NCI-H2107 treated with DMSO at 0.1 percent for 48 hours (cell line): ENCODE results near the gene AMZ1.

Experiments
- DNase-seq: peaks from one replicate; lab custom pipeline; 2025; ENCODE audit not compliant: unreplicated experiment; lab: John Stamatoyannopoulos, UW

Gene AMZ1

DNA sequence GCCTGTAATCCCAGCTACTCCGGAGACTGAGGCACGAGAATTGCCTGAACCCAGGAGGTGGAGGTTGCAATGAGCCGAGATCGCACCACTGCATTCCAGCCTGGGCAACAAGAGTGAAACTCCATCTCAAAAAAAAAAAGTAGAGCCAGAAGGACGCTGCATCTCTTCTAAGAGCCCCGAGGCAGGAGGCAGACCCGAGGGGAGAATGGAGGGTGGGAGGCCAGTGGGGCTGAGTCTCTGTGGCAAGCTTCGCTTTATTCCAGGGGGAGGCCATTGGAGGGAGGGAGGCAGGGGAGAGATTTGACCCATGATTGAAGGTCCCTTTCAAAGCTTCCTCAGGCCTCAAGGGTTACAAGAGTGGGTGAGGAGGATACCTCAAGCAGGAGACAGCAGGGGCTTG lies 37.6 kb upstream of the AMZ1 start:
- no peak for DNase-seq

DNA sequence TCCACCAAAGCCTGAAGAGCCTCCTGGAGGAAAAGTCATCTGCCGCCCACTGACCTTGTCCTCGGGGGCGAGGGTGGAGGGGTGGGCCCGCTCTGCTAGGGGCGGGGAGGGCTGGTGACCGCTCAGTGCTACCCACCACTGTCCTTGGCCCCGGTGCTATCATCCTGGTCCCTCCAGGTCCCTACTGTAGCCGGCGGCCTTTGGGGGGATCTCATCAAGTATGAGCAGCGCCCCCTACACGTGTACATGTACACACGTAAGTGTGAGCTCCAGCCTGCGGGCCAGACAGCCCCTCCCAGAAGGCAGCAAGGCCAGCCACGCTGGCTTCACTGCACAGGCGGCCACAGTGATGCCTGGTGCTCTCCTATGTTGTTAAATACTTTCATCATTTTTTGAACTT lies 36.7 kb upstream of the AMZ1 start:
- no peak for DNase-seq

DNA sequence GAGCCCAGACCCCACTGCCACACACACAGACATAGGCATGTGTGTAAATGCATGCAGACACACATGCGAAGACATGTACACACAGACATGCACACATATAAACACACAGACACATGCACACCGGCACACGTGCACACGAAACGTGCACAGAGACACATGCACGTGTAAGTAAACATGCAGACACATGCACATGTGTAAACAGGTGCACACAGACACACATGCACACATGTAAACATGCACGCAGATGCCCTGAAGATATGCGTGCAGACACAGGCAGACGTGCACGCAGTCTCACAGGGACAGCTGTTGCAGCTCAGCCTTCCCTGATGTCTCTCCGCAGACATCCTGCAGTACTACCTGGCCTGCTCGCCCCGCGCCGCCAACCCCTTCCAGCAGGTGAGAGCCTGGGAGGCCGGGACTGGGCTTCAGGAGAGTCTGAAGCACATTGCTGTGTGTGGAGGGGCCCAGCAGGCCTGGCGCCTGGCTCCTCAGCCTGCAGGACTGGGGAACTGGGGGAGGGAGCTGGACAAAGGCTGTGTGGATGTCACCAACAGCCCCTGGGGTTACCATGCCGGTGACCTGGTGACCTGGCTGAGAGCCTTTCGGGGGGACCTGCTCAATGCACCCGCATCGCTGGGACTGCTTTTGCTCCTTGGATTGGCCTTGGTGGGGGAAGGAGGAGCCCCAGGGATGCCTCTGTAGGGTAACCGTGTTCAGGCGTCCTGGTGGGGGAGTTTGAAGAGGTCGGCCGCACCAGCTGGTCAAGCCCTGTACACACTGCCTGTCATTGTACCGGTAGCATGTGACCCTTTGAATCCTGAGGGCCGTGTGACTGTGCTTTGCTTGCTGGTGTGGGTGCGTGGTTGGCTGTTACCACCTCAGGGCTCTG lies 35.9 kb upstream of the AMZ1 start:
- DNase-seq, result no peak

DNA sequence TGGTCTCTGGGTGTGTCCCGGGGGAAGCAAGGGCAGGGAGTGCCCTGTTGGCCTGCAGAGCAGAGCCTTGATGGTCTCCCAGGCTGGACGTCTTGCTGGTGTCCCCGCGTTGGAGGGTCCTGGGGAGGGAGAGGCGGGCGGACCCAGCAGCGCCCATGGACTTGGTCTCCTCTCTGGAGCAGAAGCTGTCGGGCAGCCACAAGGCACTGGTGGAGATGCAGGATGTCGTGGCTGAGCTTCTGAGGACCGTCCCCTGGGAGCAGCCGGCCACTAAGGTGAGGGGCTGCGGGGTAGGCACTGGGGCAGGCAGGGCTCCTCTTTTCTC lies 35.3 kb upstream of the AMZ1 start:
- DNase-seq, result no peak

DNA sequence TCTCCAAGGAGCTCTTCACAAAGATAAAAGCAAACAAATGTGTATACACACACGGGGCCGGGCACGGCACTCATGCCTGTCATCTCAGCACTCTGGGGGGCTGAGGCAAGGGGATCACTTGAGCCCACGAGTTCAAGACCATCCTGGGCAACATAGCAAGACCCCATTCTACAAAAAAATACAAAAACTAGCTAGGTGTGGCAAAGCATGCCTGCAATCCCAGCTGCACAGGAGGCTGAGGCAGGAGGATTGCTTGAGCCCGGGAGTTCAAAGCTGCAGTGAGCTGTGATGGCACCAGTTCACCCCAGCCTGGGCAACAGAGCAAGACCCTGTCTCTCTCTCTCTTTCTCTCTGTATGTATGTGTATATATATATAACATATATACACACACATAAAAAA lies 33.9 kb upstream of the AMZ1 start:
- no peak for DNase-seq

DNA sequence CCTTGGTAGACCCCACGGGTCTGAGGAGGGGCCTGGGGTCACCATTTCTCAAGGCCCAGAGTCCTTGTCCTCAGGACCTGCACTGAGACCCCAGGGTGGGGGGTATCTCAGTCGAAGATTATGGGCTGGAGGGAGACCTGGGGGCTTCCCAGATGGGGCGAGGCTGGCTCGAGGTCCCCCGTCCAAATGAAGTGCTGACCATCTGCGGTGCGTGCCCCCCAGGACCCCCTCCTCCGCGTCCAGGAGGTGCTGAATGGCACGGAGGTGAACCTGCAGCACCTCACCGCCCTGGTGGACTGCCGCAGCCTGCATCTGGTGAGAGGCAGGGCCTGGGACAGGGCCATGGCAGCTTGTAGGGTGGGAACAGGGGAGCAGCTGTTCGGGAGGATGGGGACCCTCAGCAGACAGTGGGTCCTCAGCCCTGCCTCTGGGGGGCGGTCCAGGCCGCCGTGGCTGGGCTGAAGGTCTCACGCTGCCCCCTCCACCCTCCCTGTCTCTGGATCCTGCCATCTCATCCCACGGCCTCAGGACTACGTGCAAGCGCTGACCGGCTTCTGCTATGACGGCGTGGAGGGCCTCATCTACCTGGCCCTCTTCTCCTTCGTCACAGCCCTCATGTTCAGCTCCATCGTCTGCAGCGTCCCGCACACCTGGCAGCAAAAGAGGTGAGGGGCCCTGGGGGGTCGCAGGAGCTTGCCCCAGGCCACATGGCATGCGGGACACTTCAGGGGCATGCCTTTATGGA lies 32.0 kb upstream of the AMZ1 start:
- no peak for DNase-seq

DNA sequence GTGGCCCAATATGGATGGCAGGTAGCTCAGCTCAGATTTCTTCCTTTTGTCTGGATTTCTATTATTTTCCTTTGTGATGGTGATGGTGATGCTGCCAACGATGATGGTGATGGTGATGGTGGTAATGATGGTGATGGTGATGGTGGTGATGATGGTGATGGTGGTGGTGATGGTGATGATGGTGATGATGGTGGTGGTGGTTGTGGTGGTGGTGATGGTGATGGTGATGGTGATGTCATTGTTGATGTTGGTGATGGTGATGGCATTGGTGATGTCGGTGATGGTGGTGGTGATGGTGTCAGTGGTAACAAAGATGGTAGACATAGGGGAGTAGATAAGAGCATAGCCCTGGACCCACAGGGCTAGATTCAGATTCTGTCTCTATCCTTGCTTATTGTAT lies 30.8 kb upstream of the AMZ1 start:
- no peak for DNase-seq

DNA sequence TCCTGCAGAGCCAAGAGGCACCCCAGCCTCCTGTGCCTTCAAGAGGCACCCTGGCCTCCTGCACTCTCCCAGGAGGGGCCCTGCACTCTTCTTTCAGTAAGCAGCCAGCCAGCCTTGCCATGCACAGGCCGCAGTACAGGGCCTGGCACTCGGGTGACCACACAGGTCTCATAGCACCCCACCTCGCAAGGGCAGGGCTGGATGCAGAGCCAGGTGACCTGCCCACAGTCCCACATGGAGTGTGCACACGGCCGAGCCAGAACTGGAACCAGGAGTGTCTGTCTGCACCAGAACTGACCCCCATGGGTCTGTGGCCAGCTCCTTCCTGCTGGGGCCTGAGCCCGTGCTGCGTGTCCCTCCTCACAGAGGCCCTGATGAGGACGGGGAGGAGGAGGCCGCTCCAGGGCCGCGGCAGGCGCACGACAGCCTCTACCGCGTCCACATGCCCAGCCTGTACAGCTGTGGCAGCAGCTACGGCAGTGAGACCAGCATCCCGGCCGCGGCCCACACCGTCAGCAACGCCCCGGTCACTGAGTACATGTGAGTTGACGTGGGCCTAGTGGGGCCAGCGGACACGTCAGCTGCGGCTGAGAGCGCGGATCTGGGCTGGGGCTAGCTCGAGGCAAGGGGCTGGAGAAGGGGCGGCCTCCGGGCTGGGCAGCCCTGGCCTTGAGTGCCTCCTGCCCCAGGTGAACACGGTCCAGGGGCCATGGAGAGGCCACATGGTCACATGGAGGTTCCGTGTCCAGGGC lies 29.9 kb upstream of the AMZ1 start:
- no peak for DNase-seq

DNA sequence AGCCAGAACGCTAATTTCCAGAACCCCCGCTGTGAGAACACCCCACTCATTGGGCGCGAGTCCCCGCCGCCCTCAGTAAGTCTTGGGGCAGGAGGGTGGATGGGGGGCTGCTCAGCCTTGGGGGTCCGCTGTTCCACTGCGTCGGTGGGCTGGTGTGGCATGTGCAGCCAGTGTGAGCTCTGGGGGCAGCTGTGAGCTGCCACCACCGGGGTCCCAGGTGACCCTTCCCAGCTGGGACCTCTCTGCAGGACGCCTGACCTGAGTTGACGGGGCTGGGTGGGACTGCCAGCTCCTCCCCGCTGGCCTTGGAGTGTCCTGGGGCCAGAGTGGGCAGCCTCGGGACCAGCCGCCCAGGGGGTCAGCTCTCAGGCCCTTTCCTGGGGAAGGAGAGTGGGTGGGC lies 29.1 kb upstream of the AMZ1 start:
- DNase-seq, result no peak

DNA sequence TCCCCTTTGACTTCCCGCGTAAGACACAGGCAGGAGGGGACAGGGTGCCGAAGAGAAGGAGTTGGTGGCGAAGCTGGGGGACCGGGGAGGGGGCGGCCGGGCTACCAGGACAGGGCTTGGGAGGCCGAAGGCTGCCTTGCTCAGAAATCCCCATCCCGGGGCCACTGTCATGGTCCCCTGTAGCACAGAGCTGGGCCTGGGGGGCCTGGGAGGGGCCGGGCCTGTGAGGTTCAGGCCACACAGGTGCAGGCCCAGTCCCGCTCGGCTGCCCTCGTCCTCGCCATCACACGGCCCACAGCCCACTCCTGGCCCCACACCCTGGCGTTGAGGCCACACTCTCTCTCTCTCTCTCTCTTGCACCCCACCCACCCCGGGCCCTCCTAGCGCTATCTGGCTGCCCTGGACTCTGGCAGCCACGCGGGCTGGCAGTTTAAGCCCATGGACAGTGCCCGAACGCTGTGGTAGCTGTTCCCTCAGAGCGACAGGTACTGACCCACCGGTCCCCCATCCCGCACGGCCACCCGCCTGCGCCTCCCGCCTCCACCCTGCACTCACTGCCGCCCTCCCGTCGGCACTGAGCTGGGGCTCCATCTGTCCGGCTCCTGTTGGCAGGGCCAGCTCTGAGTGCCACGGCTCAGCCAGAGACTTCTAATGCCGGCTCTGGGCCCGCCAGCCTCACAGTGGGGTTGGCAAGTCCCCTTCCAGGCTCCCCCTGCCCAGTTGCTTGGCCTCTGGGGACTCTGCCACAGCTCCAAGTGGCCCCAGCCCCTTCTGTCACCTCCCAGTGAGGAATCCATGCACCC lies 28.2 kb upstream of the AMZ1 start:
- DNase-seq, result no peak

DNA sequence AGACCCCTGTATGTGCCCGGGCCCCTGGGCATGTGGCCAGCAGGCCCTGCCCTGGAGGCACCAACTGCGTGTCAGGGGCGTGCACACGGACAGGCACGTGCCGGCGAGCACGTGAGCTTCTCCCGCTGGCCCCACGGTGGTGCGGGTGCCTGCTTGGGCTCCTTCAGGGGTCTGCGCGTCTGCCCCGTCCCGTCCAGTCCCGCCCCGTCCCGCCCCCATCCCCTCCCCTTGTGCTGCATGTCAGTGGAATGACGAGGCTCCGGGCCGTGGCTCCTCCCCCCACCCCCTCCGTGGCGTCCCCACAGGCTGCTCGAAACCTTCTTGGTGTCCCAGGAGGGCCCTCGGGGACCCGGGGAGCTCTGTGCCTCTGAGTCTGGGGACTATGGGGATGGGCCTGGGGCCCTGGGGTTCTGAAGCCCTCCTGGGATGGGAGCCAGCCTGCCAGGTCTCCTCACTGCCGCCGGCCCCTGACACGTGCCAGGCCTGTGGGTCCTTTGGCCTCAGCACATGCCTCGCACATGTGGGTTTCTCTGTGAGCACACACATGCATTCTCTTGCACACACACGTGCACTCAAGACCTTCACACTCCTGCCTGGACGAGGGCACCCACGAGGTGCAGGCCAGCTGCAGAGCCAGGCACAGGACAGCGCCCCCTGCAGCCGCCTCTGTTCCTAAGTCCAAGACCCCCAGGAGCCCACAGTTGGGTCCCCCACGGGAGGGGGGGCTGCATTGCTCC lies 27.5 kb upstream of the AMZ1 start:
- DNase-seq, result no peak

DNA sequence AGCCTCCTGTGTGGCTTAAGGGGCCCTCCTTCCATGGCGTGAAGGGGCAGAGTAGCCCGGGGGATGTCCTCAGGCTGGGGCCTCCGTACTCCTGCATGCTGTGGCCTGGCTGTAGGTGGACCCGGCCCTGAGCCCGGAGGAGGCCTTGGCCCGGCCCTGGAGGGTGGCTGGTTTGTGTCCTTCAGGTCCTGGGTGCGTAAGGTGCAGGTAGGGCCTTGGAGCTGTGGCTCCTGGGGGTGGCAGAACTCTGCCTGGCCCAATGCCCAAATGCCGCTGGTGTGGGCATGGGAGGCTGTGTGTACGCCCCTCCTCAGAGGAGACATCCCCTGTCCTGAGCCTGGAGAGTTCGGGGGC lies 26.9 kb upstream of the AMZ1 start:
- no peak for DNase-seq

DNA sequence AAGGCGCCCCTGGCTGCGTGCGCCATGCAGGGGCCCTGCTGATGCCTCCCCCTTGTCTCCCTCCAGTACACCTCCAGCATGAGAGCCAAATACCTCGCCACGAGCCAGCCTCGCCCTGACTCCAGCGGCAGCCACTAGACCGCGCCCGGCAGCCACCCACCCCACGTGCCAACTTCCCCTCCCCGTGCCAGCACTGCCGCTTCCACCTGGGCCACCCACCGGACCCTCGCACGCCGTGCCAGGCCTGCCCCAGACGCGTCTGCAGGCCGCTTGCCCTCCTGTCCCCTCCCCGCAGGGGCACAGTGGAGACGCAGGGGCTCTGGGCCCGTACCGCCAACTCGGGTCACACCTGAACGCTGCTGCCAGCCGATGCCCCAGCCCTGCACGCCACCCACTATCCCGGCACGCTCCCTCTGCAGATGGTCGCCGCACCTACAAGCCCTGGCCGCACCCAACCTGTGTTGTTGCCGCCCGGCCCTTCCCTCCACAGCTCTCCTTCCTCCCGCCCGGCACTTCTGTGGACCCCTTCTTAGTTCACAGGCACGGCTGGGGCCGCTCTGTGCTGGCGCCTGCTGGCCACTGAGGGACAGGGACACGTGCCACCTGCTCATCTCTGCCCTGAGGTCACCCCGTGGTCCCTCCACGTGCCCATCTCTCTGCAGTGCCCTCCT lies 26.3 kb upstream of the AMZ1 start:
- no peak for DNase-seq

DNA sequence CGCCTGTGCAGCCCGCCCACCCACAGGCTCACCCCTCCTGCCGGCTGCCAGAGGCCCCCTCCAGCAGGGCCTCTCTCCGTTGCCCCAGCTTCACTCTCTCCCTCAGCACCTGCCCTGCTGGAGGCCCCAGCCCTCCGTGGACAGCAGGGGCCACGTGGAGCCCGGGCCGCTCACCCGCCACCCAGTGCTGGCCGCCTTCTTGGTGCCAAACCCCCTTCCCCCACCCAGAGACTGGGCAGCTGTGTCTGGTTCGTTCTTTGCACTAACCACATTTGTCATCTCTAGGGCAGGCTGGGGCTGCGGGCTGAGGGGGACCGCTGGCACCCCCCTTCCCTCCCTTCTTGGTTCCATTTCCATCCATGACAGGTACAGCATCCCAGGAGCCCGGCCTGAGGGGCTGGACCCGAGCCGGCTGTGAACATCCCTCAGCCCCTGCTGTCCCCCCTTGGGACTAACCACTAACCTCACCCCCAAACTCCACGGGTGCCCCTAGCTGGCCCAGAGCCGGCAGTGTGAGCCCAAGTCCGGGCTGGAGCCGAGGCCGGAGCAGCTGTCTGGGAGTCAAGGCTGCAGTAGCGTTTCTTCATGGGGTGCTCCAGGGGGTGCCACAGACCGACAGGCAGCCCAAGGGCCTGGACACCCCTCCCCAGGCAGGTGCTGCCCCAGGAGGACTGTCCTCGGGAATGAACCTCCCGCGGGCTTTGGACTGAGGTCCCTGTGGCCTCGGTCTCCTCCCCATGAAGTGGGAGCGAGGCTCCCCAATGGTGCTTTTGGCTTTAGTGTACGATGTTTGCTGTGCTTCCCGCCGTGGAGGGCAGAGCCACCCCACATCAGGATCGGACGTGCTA lies 25.5 kb upstream of the AMZ1 start:
- no peak for DNase-seq

DNA sequence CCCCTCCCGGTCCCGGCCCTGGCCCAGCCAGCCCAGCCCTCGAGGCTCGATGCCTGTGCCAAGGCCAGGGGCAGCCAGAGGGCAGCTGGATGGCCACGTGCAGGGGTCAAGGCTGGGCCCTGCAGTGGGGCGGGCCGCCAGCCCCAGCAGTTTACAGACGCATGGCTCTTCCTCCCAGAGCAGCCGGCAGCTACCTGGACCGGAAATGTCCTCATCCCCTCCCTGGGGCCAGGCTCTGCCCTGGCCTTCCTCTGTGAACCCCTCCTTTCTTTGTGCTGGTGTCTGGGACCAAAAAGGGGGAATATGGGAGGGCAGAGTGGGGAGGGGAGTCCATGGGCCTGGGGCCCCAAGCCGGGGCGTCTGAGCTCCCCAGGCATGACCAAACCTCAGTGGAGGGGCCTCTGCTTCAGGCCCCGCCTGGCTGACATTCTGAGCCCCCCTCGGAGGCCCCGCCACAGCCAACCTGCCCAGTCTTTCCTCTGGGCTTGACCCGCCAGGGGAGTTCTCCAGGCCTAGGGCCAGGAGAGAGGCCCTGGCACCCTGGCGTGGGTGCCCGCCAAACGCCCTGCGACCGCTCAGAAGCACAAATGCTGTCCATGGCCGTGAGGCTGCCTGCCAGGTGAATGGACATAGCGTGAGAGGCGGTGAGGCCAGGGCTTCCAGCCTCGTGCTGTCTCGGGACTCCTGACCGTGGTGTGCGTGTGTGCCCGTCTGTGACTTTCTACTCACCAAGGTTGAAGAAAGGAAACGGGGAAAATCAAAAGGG lies 24.7 kb upstream of the AMZ1 start:
- no peak for DNase-seq

DNA sequence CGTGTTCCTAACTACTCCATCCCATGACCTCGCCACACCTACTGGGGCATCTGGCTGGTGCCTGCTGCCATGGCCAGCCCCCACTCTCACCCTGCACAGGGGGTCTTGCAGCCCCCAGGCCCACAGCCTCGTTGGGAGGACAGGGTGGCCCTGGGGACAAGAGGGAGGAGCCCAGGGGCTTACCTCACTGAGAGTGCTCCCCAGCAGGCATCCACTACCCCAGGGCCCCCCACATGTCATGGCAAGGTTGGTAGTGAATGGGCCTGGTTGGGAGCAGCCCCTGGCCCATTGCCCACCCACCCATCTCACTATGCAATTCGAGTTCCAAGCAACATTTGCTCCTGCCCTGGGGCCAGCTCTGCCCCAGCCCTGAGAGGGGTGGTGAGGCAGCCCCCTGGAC lies 24.0 kb upstream of the AMZ1 start:
- DNase-seq, result no peak

DNA sequence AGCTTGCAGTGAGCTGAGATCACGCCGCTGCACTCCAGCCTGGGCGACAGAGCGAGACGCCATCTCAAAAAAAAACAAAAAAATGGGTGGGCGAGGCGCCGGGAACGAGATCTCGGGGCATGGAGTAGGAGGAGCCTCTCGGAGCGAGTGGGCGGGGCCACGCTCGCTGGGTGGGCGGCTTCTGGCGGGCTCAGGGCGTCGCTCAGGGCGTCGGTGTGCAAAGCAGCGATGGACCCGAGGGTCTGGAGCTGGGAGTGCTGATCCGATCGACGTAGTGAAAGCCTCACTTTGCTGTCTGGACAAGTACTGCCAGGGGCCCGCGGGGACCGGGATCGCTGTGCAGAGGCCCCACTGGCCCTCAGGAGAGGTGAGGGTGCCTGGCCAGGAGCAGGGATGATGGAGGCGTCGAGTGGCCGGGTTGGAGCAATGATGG lies 22.6 kb upstream of the AMZ1 start:
- DNase-seq, result no peak

DNA sequence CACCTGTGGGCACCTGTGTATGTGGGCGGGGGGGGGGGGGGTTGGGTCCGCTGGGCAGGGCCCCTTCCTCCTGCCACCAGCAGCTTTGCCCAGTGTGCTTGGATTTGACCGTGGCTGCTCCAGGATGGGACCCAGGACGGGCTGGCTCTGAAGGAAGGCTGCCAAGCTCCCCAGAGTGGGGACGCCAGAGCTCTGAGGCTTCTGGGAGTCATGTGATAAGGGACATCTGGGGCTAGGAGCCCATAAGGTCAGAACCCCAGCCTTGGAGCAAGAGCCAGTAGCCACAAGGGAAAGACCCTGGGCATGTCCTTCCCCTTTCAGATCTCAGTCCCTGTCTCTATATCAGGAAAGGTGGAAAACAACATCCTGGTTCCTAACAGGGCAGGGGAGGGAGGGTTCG lies 21.8 kb upstream of the AMZ1 start:
- no peak for DNase-seq
